ENCODE measurements around the gene ARL3.
"Not testable (repeated sequence)": the region's sequence is repeated elsewhere in the genome, so short reads cannot be mapped to it uniquely, and the experiment has no call there.

Gene ARL3

GRCh38 chr10:102705531-102705930, 8.7 kb downstream of the ARL3 start:
- H3K4me3 ChIP-seq (ENCODE audit: low read depth, low read length) = no peak overlapping the region
- DNase-seq (ENCODE audit: low read depth, low spot score) = no peak
- in situ Hi-C loops (cut with HindIII; ENCODE audit: low sequenced_read_pairs) = no loop called here
- no peak for TF ChIP-seq CTCF (IDR thresholded peaks at IDR 0.05; ENCODE audit: low read depth, low read length)

GRCh38 chr10:102704915-102705314, 9.3 kb downstream of the ARL3 start:
- peak; percentile 48 for DNase-seq (ENCODE audit: low read depth, low spot score)
- in situ Hi-C loops (cut with HindIII; ENCODE audit: low sequenced_read_pairs) = no loop called here
- TF ChIP-seq CTCF (IDR thresholded peaks at IDR 0.05; ENCODE audit: low read depth, low read length) = no peak
- no peak overlapping the region for H3K4me3 ChIP-seq (ENCODE audit: low read depth, low read length)

- no peak for TF ChIP-seq CTCF (IDR thresholded peaks at IDR 0.05; ENCODE audit: low read depth, low read length)
- in situ Hi-C loops (cut with HindIII; ENCODE audit: low sequenced_read_pairs) = no loop called here
- DNase-seq (ENCODE audit: low read depth, low spot score) = no peak
- no peak overlapping the region for H3K4me3 ChIP-seq (ENCODE audit: low read depth, low read length)
These were observed 11.5 kb downstream of the ARL3 start for GRCh38 chr10:102702742-102703141.

GRCh38 chr10:102701796-102702195, 12.4 kb downstream of the ARL3 start:
- DNase-seq (ENCODE audit: low read depth, low spot score) = no peak
- in situ Hi-C loops (cut with HindIII; ENCODE audit: low sequenced_read_pairs) = no loop called here
- no peak overlapping the region for H3K4me3 ChIP-seq (ENCODE audit: low read depth, low read length)
- TF ChIP-seq CTCF (IDR thresholded peaks at IDR 0.05; ENCODE audit: low read depth, low read length) = no peak

- in situ Hi-C loops (cut with HindIII; ENCODE audit: low sequenced_read_pairs) = no loop called here
- no peak for TF ChIP-seq CTCF (IDR thresholded peaks at IDR 0.05; ENCODE audit: low read depth, low read length)
- DNase-seq (ENCODE audit: low read depth, low spot score) = no peak
- H3K4me3 ChIP-seq (ENCODE audit: low read depth, low read length) = no peak overlapping the region
These were observed 12.9 kb downstream of the ARL3 start for GRCh38 chr10:102701272-102701671.

- no peak for DNase-seq (ENCODE audit: low read depth, low spot score)
- H3K4me3 ChIP-seq (ENCODE audit: low read depth, low read length) = no peak overlapping the region
- no peak for TF ChIP-seq CTCF (IDR thresholded peaks at IDR 0.05; ENCODE audit: low read depth, low read length)
- in situ Hi-C loops (cut with HindIII; ENCODE audit: low sequenced_read_pairs) = no loop called here
These were observed 15.3 kb downstream of the ARL3 start for GRCh38 chr10:102698894-102699293.

- in situ Hi-C loops (cut with HindIII; ENCODE audit: low sequenced_read_pairs) = no loop called here
These were observed 17.5 kb downstream of the ARL3 start for GRCh38 chr10:102696736-102697135.

GRCh38 chr10:102695401-102695800, 18.8 kb downstream of the ARL3 start:
- in situ Hi-C loops (cut with HindIII; ENCODE audit: low sequenced_read_pairs); DNase-seq (ENCODE audit: low read depth, low spot score); H3K4me3 ChIP-seq (ENCODE audit: low read depth, low read length): not testable (repeated sequence)

More at GRCh38 chr10:102696736-102697135, 17.5 kb downstream of the ARL3 start:
- no peak for TF ChIP-seq CTCF (IDR thresholded peaks at IDR 0.05; ENCODE audit: low read depth, low read length)
- no peak for DNase-seq (ENCODE audit: low read depth, low spot score)
- no peak overlapping the region for H3K4me3 ChIP-seq (ENCODE audit: low read depth, low read length)

Data from astrocyte of the spinal cord (primary cell).